GM06990 (cell line): ENCODE results near the gene GGCT.

Source experiments
- DNase-seq: peaks from one replicate; pipeline ENCODE4 v3.0.0-alpha.2; 2011; ENCODE audit not compliant: insufficient read length; ENCODE audit errors: extremely low read depth
- H3K27me3 ChIP-seq: replicated peaks from 2 replicates; pipeline ENCODE4 v1.6.0; 2011; ENCODE audit warnings: low read length; ENCODE audit not compliant: control insufficient read depth, insufficient read depth
- H3K36me3 ChIP-seq: 2 replicates; pipeline ENCODE4 v1.5.1; 2011; ENCODE audit warnings: low read length; ENCODE audit not compliant: control insufficient read depth, insufficient read depth
- H3K4me3 ChIP-seq: replicated peaks from 2 replicates; pipeline ENCODE4 v1.5.1; 2011; ENCODE audit warnings: low read depth, mild to moderate bottlenecking, control low read depth, low read length
- CTCF ChIP-seq: IDR thresholded peaks from 2 replicates; pipeline ENCODE4 v1.5.1; 2011; ENCODE audit warnings: low read length, control low read depth, mild to moderate bottlenecking, inconsistent platforms; ENCODE audit not compliant: insufficient read depth, poor library complexity, severe bottlenecking

The GGCT gene

GRCh38 chr7:30514776-30515175 is 10.1 kb upstream of the GGCT start:
- H3K4me3 ChIP-seq = no peak overlapping the region
- no peak for DNase-seq
- no peaks in the 10 kb centered on the region for H3K36me3 ChIP-seq
- TF ChIP-seq CTCF = no peak
- no peaks in the 10 kb centered on the region for H3K27me3 ChIP-seq

GRCh38 chr7:30514177-30514576 is 9.5 kb upstream of the GGCT start:
- no peak for DNase-seq
- H3K4me3 ChIP-seq = no peak overlapping the region
- TF ChIP-seq CTCF = no peak
- H3K36me3 ChIP-seq = no peaks in the 10 kb centered on the region
- H3K27me3 ChIP-seq = no peaks in the 10 kb centered on the region

- Histone ChIP-seq H3K36me3 (no peaks in the 10 kb centered on the region), H3K27me3 (no peaks in the 10 kb centered on the region), H3K4me3 (no peak overlapping the region)
- no peak for TF ChIP-seq CTCF
- DNase-seq = no peak
Measured at GRCh38 chr7:30513762-30514161, 9.1 kb upstream of the GGCT start.

- TF ChIP-seq CTCF = no peak
- Histone ChIP-seq H3K4me3 (no peak overlapping the region), H3K27me3 (no peaks in the 10 kb centered on the region), H3K36me3 (no peaks in the 10 kb centered on the region)
- no peak for DNase-seq
Measured at GRCh38 chr7:30511973-30512662, 7.5 kb upstream of the GGCT start.

GRCh38 chr7:30511494-30511893 is 6.9 kb upstream of the GGCT start:
- Histone ChIP-seq H3K36me3 (no peaks in the 10 kb centered on the region), H3K4me3 (no peak overlapping the region), H3K27me3 (no peaks in the 10 kb centered on the region)
- no peak for DNase-seq
- TF ChIP-seq CTCF = no peak
